NB4 (cell line): ENCODE data around the gene CRADD.
"Not testable (repeated sequence)": the region's sequence is repeated elsewhere in the genome, so short reads cannot be mapped to it uniquely, and the experiment has no call there.

ENCODE experiments used
- MYC ChIP-seq: IDR thresholded peaks from 2 replicates; pipeline ENCODE4 v1.6.1; 2011; ENCODE audit warnings: low read depth, low read length
- POLR2A ChIP-seq: IDR thresholded peaks from 2 replicates; pipeline ENCODE4 v1.6.1; 2011; ENCODE audit warnings: mild to moderate bottlenecking; ENCODE audit not compliant: insufficient read length; ENCODE audit errors: extremely low read depth
- TF ChIP-seq, protein P1 (sequence below): IDR thresholded peaks from one replicate; pipeline ENCODE4 v1.5.1; 2012; ENCODE audit warnings: low read depth, low read length

DNA sequence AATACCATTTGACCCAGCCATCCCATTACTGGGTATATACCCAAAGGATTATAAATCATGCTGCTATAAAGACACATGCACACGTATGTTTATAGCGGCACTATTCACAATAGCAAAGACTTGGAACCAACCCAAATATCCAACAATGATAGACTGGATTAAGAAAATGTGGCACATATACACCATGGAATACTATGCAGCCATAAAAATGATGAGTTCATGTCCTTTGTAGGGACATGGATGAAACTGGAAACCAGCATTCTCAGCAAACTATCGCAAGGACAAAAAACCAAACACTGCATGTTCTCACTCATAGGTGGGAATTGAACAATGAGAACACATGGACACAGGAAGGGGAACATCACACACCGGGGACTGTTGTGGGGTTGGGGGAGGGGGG, 104.8 kb downstream of the CRADD start:
- TF ChIP-seq POLR2A, MYC: not testable (repeated sequence)
- TF ChIP-seq, protein P1, sequence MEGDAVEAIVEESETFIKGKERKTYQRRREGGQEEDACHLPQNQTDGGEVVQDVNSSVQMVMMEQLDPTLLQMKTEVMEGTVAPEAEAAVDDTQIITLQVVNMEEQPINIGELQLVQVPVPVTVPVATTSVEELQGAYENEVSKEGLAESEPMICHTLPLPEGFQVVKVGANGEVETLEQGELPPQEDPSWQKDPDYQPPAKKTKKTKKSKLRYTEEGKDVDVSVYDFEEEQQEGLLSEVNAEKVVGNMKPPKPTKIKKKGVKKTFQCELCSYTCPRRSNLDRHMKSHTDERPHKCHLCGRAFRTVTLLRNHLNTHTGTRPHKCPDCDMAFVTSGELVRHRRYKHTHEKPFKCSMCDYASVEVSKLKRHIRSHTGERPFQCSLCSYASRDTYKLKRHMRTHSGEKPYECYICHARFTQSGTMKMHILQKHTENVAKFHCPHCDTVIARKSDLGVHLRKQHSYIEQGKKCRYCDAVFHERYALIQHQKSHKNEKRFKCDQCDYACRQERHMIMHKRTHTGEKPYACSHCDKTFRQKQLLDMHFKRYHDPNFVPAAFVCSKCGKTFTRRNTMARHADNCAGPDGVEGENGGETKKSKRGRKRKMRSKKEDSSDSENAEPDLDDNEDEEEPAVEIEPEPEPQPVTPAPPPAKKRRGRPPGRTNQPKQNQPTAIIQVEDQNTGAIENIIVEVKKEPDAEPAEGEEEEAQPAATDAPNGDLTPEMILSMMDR = not testable (repeated sequence)
